Anterior cingulate cortex (tissue), 58 donors: Measurements from ENCODE around the gene KPRP.

Source experiments
- DNase-seq, 58 donors: peaks; one replicate each; lab custom pipeline; 2025; lab: John Stamatoyannopoulos, UW

The KPRP gene, protein sequence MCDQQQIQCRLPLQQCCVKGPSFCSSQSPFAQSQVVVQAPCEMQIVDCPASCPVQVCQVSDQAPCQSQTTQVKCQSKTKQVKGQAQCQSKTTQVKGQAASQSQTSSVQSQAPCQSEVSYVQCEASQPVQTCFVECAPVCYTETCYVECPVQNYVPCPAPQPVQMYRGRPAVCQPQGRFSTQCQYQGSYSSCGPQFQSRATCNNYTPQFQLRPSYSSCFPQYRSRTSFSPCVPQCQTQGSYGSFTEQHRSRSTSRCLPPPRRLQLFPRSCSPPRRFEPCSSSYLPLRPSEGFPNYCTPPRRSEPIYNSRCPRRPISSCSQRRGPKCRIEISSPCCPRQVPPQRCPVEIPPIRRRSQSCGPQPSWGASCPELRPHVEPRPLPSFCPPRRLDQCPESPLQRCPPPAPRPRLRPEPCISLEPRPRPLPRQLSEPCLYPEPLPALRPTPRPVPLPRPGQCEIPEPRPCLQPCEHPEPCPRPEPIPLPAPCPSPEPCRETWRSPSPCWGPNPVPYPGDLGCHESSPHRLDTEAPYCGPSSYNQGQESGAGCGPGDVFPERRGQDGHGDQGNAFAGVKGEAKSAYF

DNA sequence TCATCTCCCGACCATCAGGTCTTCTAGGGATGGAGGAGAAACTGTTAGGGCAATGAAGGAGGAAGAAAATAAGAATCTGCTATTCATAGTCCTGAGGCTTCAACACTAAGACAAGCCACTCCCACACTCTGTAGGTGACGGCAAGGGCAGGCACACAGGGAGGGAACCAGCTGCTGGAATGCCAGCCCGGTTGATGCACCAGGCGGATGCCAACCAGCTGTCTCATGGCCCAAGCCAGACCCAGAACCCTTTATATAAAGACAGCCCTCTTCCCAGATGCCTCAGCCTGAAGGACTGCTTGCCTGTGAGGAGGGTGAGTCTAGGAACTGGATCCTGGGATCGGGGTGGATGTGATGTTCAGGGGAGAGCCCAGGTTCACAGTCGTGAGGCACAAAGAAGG lies at the start of gene KPRP:
Gene KPRP (plus strand): TSS at position 279 of the 400 bp plus-strand sequence. CDS start 1,564 bp downstream, outside the sequence.
- DNase-seq: no peak

DNA sequence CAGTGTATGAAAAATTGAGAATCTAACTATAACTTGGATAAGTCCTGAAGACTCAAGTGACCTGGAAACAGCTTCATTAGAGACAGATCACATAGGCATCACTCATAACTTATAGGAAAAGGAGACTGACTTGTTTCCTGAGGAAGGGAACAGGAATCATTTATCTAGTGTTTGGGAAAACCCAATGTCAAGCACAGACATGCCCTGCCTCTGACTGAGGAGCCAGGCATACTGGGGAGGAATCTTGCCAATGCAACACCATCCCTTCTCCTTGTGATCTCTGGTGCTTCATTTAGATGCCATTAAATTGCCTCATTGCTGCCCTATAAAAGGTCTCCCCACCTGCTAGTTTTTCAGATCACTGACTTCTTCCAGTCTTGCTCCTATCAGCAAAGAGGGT lies 39.6 kb upstream of the KPRP start:
- no peak for DNase-seq

DNA sequence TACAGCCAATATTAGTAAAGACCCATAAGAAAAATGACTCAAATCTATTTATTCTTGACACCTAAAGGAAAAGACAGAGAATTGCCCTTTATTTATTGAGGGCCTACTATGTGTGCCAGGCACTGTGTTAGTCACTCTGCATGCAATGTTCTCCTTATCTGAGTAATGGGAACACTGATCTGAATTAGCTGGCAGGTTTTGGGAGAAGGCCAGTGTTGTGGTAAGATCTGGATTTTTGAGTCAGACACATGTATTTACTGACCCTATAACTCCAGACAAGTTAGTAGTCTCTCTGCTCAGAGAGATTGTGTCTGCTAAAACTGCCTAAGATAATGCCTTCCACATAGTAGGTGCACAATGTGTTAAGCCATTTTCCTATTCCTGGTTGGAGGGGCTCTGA lies 32.6 kb upstream of the KPRP start:
- no peak for DNase-seq

DNA sequence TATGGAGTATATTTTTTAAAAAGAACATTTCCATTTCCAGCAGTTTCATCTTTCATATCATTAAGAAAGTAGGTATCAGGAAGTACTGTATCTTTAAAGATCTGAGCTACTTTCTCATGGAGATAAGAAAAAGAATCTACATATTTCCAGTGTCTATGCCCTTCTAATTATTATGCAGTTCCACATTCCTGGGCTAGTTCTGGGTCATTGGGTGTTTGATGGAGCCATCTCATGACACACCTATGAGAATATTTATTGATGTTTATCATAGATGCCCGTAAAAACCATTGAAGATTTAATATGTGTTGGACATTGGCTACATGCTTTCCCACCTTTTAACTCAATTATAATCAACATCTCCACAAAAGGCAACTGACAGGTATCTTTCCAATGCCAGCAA lies 28.8 kb upstream of the KPRP start:
- no peak for DNase-seq

DNA sequence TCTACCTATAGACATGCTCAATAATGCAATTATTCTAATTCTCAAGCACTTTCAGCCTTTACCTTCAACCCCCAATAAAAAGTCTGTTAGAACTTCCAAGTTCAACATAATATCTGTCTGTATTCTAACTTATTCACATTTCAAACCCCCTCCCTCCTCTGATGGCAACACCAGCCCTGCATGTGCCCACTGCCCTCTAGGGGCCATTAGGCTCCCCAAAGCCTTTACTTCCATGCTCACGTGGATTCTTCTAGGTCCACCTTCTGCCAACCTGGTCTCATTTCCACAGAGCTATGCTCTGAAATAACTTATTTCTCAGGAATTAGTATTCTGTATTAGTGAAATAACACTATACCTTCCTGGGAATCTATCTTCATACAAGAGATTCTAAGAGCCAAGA lies 22.2 kb upstream of the KPRP start:
- DNase-seq: no peak

DNA sequence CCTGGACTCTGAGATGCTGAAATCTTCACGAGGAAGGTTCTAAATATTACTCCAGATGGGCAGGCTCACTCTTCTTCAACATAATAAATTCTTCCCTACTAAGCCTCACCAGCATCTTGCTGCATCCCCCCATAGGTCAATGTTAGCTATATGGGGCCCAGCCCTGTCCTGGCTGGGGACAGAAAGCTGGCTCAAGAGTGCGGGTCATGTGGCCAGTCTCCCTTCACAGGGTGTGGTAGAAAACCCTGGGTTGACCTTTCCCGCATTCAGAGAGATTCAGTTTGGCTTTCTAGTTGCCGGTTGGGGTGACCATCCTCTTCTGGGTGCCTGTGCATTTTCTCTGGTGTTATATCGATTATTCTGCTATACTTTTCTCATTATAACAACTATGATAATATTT lies 19.8 kb upstream of the KPRP start:
- no peak for DNase-seq

DNA sequence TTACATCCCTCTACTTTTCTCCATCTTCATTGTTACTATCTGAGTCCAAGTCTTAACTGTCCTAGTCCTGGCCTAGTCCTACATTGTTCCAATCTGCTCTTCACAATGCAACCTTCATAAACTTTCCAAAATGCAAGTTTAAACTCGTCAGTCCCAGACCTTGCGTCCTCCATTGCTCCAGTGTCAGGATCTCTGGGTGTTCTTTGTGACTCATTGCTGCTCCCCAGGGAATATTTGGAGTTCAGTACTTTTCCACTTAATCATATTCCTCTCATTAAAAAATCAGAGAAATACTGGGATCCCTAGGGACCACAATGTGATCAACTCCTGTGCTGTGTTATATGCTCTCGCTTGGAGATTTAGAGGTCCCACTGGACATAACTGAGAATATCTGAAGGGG lies 18.0 kb upstream of the KPRP start:
- no peak for DNase-seq

DNA sequence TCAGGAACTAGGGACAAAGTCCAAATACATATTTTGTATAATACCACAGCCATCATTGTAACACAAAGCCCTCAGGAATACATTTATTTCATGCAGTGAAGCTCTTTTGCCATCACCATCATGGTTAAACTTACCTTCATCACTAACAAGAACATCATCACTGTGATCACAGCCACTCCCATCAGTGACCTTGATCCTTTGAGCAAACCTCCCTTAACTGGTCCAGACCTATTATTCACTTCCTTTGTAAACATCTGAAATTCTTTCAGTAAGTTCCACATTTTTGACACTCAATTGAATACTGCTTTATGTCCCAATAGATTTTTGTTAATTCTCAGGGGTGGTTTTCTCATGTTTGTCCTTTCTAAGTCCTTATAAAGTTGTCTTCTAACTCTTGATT lies 16.2 kb upstream of the KPRP start:
- DNase-seq: no peak

DNA sequence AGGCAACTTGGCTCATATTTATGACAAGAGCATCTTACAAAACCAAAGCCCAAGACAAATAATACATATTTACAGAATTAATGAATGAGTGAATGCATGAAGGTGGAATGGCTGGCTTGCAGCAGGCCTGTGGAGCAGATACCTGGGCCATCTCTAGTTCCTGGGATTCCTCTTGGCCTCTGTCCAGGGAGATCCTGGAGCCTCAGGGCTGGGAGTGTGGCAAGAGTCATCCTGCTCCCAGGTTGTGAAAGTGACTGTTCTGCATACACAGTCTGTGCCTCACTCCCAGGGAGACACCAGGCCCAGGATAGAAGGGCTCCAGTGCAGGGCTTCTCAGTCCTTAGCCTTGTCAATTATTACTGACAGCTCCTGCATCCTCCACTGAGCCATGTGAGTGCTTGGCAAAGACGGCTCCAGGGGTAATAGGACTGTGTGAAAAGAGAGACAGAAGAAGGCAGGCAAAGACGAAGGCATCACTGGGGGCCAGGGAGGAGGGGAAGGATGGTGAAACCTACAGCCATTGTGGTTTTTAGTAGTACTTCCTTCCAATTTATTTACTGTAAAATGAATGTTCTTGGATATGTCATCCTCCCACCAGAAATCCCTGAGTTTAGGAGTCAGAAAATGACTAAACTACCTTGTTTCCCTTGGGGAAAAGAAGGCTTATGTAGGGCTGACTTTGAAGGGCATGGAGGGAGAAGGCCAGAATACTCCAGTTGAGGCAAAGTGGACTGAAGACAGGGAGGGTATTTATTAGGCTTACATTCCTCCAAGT lies 14.3 kb upstream of the KPRP start:
- no peak for DNase-seq

DNA sequence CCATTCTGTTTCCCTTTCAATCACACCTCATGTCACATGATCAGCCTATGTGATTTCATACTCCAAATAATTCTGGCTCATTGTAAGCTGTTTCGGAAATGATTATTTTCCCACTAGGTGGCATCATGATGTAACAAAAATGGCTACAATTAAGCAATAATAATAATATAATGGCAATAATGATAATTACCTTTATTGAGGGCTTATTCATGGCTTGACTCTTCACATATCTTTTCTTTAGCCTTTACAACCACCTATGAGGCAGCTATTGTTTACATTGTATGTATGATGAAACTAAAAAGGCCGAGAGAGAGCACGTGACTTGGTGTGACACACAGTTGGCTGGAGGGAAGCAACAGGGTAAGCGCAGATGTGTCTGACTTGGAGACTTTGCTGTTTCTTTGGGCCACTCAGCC lies 12.5 kb upstream of the KPRP start:
- DNase-seq: no peak

DNA sequence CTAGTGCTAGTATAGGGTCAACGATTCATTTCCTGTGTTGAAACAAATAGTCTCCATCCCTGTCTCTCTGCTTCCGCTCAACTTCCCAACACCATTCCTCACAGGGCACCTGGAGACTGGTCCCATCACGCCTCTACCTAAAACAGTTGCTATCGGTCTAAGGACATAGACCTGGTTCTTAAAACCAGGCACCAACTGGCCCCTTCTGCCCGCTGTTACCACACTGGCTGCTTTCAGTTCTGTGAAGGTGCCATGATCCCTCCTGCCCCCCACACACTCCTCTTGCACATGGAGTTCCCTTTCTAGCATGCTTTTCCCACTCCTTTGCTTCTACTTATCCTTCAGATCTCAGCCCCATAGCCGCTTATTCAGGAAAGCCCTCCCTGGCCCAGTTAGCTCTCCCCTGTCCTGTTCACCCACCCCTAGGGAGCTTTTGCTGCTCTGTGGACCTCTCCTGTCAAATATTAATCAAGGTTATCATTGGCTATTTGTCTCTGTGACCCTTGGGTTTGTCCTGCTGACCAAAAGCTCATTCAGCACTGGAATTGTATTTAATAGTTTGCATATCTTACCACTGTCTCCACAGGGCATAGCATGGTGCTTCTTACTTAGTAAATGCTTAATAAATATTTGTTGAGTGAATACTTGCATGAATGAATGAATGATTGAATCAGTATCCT lies 11.9 kb upstream of the KPRP start:
- DNase-seq: no peak

DNA sequence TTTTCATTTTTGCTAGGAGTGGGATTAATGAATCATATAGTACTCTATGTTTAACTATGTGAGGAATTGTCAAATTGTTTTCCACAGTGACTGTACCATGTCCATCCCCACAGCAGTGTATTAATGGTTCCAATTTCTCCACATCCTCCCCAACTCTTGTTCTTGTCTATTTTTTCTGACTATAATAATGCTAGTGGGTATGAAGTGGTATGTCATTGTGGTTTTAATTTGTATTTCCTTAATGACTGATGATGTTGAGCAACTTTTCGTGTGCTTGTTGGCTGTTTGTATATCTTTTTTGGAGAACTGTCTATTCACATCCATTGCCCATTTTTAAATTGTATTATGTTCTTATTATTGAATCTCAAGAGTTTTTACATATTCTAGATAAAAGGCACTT lies 10.0 kb upstream of the KPRP start:
- no peak for DNase-seq

DNA sequence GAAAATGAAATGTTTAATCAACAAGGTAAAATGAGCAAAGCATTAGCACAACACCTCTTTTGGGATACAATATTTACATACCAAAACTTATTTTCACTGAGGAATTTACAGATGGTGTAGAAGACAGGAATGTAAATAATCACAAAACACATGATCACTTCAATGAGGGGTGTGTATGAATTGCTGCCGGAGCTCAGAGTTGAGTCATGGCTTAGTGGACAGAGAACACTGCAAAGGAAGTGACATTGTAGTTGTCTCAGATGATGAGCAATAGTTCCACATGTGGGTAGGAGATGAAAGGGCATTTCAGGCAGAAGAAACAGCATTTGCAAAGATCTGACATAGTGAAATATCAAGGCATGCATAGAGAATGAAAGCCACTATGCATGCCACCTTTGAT lies 5.6 kb upstream of the KPRP start:
- no peak for DNase-seq

DNA sequence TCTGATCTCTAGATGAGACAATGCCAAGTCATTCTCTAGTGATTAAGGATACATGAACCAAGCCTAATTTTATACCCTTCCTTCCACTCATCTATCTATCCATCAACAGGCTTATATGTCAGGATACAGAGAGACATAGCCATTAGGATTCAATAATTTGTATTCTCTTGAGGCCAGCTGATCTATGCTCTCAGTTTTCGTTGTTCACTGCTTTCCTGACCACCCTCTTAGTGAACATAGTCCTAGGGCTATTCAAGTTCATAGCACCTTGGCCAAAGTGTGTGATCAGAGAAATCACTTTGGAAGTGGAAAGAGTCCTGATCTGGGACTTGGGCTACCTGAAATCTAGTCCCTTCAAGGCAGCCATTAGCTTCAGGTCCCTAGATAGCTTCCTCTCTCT lies 4.2 kb upstream of the KPRP start:
- DNase-seq: no peak

DNA sequence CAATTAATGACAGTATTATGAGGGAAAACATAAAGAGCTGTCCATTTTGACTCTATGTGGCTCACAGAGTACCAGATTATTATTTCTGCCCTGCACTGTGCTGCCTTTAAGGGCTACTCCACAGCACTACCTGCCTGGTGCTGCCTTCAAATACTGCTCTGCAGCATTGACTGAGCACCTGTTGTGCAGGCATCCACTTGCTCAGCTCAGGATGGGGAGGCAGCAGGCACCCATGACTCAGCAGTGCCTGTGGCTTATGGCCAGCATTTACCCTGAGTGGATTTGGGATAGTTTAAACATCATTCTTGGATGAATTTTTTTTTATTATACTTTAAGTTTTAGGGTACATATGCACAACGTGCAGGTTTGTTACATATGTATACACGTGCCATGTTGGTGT lies 953 bp upstream of the KPRP start:
- no peak for DNase-seq

DNA sequence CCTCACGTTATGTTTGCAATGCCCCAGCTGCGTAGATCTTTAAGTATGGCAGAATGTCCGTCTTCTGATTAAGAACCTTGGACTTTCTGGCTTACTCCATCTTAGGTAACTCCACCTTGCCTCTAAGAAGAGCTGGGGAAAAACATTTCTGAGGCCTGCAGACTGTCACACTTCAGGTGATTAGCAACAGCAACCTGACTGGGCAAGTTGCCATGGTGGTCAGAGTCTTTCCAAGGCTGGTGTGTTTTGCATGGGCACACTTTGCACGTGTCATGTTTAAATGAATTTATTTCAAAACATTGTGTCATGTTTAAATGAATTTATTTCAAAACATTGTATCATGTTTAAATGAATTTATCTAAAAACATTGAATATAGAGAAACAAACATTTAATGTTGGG lies 811 bp downstream of the KPRP start:
- no peak for DNase-seq

DNA sequence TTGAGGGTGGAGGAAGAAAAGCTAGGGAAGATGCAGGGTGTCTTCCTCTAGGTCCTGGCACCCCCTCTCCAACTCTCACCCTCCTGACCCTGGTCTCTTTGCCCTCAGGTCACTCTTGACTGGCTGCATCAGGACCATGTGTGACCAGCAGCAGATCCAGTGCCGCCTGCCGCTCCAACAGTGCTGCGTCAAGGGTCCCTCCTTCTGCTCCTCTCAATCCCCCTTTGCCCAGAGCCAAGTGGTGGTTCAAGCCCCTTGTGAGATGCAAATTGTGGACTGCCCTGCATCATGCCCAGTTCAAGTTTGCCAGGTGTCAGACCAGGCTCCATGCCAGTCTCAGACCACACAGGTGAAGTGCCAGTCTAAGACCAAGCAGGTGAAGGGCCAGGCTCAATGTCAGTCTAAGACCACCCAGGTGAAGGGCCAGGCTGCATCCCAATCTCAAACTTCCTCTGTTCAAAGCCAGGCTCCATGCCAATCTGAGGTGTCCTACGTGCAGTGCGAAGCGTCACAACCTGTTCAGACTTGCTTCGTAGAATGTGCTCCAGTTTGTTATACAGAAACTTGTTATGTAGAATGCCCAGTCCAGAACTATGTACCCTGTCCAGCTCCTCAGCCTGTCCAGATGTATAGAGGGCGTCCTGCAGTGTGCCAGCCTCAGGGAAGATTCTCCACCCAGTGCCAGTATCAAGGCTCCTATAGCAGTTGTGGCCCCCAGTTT lies 1.8 kb downstream of the KPRP start:
- DNase-seq: no peak

DNA sequence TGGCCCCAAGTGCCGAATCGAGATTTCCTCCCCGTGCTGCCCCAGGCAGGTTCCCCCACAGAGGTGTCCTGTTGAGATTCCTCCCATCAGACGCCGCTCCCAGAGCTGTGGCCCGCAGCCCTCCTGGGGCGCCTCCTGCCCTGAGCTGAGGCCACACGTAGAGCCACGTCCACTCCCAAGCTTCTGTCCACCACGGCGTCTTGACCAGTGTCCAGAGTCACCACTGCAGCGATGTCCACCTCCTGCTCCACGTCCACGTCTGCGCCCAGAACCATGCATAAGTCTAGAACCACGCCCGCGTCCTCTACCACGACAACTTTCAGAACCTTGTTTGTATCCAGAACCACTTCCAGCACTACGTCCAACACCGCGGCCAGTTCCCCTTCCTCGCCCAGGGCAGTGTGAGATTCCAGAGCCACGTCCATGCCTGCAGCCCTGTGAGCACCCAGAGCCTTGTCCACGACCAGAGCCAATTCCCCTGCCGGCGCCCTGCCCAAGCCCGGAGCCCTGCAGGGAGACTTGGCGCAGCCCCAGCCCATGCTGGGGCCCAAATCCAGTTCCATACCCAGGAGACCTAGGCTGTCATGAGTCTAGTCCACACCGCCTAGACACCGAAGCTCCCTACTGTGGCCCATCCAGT lies 2.8 kb downstream of the KPRP start:
- DNase-seq: no peak

DNA sequence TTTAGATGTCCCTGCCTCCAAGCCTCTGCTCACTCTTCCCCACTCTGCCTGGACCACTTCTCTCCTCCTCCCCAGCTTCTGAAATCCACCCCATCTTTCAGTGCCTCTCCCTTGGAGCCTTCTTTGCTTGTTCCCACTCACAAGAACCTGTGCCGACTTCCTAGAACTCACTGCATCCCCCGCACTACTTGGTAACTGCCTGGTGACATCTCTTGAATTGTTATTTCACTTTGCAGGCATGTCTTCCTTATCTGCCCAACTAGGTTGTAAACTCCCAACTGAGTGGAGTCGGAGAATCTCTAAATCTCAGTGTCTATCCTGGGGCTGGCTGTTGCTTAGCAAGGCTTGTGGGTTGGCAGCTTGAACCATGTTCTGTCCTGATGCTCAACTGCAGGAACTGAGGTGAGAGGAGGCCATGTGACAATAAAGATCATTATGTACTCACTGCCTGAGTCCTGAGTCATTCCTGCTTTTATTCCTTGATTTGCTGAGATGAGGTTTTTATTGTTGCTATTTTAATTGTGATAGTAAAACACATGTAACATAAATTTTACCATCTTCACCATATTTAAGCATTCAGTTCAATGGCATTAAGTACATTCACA lies 3.9 kb downstream of the KPRP start:
- DNase-seq: peak in 9 of 58 donors; percentile 1 to 68 (median 22)
